ENCODE results near the gene GP9.

The GP9 gene

GRCh38 chr3:129056451-129057173 lies 4.0 kb upstream of the GP9 start (continued):
- no peak for TF ChIP-seq CSRNP3 (CRISPR knock-in tag; IDR thresholded peaks at IDR 0.05)
- TF ChIP-seq CREB5 (CRISPR knock-in tag; IDR thresholded peaks at IDR 0.05; ENCODE audit: low read depth) = no peak
- no peak for TF ChIP-seq ZNF70 (CRISPR knock-in tag; IDR thresholded peaks at IDR 0.05)
- TF ChIP-seq ZC3H10 (CRISPR knock-in tag; IDR thresholded peaks at IDR 0.05) = no peak
- TF ChIP-seq ZFP3 (CRISPR knock-in tag; IDR thresholded peaks at IDR 0.05) = no peak
- no peak for TF ChIP-seq PPARA (CRISPR knock-in tag; IDR thresholded peaks at IDR 0.05; ENCODE audit: borderline replicate concordance)
- TF ChIP-seq GLIS3 (CRISPR knock-in tag; IDR thresholded peaks at IDR 0.05) = no peak

DNA sequence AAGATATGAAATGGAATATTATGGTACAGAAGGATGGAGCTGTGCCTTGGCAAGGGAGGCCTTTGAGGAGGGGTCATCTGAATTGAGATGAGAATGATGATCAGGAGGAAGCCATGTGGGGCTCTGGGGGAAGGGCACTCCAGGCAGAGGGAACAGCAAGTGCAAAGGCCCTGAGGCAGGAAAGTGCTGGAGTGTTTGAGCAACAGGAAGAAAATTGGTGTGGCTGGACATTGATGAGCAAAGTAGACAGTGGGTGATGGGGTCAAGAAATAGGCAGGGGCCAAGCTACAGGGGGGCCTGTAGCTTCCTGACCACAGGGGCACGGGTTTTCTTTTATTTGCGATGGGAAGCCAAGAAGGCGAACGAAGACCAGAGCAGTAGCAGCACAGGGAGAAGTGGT lies 3.3 kb upstream of the GP9 start:
- ATAC-seq = no peak
- TF ChIP-seq ZNF70 (CRISPR knock-in tag; IDR thresholded peaks at IDR 0.05) (no peak), GLIS3 (CRISPR knock-in tag; IDR thresholded peaks at IDR 0.05) (no peak), TOX (CRISPR knock-in tag; IDR thresholded peaks at IDR 0.05; ENCODE audit: borderline replicate concordance) (no peak), CSDC2 (CRISPR knock-in tag; IDR thresholded peaks at IDR 0.05) (no peak), ZFP30 (CRISPR knock-in tag; IDR thresholded peaks at IDR 0.05) (no peak)
- TF ChIP-seq, protein P1, sequence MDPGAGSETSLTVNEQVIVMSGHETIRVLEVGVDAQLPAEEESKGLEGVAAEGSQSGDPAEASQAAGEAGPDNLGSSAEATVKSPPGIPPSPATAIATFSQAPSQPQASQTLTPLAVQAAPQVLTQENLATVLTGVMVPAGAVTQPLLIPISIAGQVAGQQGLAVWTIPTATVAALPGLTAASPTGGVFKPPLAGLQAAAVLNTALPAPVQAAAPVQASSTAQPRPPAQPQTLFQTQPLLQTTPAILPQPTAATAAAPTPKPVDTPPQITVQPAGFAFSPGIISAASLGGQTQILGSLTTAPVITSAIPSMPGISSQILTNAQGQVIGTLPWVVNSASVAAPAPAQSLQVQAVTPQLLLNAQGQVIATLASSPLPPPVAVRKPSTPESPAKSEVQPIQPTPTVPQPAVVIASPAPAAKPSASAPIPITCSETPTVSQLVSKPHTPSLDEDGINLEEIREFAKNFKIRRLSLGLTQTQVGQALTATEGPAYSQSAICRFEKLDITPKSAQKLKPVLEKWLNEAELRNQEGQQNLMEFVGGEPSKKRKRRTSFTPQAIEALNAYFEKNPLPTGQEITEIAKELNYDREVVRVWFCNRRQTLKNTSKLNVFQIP (CRISPR knock-in tag; IDR thresholded peaks at IDR 0.05; ENCODE audit: borderline replicate concordance, low read depth) = no peak

GRCh38 chr3:129058441-129059200 lies 2.0 kb upstream of the GP9 start:
- ATAC-seq = peak; percentile 26; the same call in 1 of the 3 replicates

More at GRCh38 chr3:129058441-129059200, 2.0 kb upstream of the GP9 start:
- TF ChIP-seq PPARA (CRISPR knock-in tag; IDR thresholded peaks at IDR 0.05; ENCODE audit: borderline replicate concordance) (no peak), ARNTL (CRISPR knock-in tag; IDR thresholded peaks at IDR 0.05; ENCODE audit: borderline replicate concordance, low read depth) (no peak), OSR1 (CRISPR knock-in tag; IDR thresholded peaks at IDR 0.05) (no peak), RARB (CRISPR knock-in tag; IDR thresholded peaks at IDR 0.05) (no peak), ISL1 (CRISPR knock-in tag; IDR thresholded peaks at IDR 0.05) (no peak)
- TF ChIP-seq, protein P1 (CRISPR knock-in tag; IDR thresholded peaks at IDR 0.05; ENCODE audit: borderline replicate concordance, low read depth) = no peak
- TF ChIP-seq, protein P2, sequence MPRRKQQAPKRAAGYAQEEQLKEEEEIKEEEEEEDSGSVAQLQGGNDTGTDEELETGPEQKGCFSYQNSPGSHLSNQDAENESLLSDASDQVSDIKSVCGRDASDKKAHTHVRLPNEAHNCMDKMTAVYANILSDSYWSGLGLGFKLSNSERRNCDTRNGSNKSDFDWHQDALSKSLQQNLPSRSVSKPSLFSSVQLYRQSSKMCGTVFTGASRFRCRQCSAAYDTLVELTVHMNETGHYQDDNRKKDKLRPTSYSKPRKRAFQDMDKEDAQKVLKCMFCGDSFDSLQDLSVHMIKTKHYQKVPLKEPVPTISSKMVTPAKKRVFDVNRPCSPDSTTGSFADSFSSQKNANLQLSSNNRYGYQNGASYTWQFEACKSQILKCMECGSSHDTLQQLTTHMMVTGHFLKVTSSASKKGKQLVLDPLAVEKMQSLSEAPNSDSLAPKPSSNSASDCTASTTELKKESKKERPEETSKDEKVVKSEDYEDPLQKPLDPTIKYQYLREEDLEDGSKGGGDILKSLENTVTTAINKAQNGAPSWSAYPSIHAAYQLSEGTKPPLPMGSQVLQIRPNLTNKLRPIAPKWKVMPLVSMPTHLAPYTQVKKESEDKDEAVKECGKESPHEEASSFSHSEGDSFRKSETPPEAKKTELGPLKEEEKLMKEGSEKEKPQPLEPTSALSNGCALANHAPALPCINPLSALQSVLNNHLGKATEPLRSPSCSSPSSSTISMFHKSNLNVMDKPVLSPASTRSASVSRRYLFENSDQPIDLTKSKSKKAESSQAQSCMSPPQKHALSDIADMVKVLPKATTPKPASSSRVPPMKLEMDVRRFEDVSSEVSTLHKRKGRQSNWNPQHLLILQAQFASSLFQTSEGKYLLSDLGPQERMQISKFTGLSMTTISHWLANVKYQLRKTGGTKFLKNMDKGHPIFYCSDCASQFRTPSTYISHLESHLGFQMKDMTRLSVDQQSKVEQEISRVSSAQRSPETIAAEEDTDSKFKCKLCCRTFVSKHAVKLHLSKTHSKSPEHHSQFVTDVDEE (CRISPR knock-in tag; IDR thresholded peaks at IDR 0.05) = no peak

Measured in SK-N-SH treated with all-trans-retinoic acid at 6 μM for 48 hours (cell line).